ENCODE data around the gene CIAO1.

GRCh38 chr2:96236882-96237281, 29.1 kb upstream of the CIAO1 start:
- TF ChIP-seq RARB (CRISPR knock-in tag; IDR thresholded peaks at IDR 0.05) (no peak), TSHZ2 (CRISPR knock-in tag; IDR thresholded peaks at IDR 0.05) (no peak), SNAI2 (CRISPR knock-in tag; IDR thresholded peaks at IDR 0.05) (no peak)
